ENCODE results near the gene OR51A7. TPM values are rescaled to one million over a fixed set of nuclear protein-coding genes. Genes with fewer than 3 reads are reported as not detected.

The OR51A7 gene
- total and polyA plus RNA-seq, 2 of the 8 experiments (the other 6 are each of a cell fraction or from before 2014, with no cell fraction given), result not detected

- no peak overlapping the region for H2BK120ac ChIP-seq (replicated peaks; ENCODE audit: low read depth, low read length)
- no peak overlapping the region for H3K4me2 ChIP-seq (ENCODE audit: insufficient read depth in 1 of 2, low read depth in 2 of 2, low read length in 2 of 2)
- POLR2A ChIA-PET (ENCODE audit: partially characterized antibody), result no interaction called here
- no peaks in the 10 kb centered on the region for H3K4me1 ChIP-seq (replicated peaks in 1 of 4; ENCODE audit: control insufficient read depth in 3 of 4, insufficient read depth in 4 of 4, low read length in 3 of 4)
- H4K20me1 ChIP-seq (replicated peaks in 1 of 2; ENCODE audit: control insufficient read depth in 1 of 2, insufficient read depth in 2 of 2, low read length in 2 of 2), result no peaks in the 10 kb centered on the region
- no peak overlapping the region for H2BK5ac ChIP-seq (ENCODE audit: low read depth, low read length)
- no peaks in the 10 kb centered on the region for H3K9me3 ChIP-seq (ENCODE audit: insufficient read depth in 2 of 2, low read depth in 1 of 2, low read length in 1 of 2)
- DNase-seq (ENCODE audit: low read depth in 1 of 2, low spot score in 2 of 2), result no peak
- H3K36me3 ChIP-seq (ENCODE audit: control insufficient read depth in 2 of 4, insufficient read depth in 4 of 4, low read length in 3 of 4), result no peaks in the 10 kb centered on the region
- H4K5ac ChIP-seq (ENCODE audit: insufficient read length, low read depth, low read length), result no peak overlapping the region
- H3K9ac ChIP-seq (replicated peaks in 1 of 4; ENCODE audit: extremely low read depth in 1 of 4, low read depth in 3 of 4, low read length in 3 of 4), result no peak overlapping the region
- no peaks in the 10 kb centered on the region for H3K79me1 ChIP-seq (ENCODE audit: low read depth, low read length)
- FAIRE-seq, result no peak
- no peak overlapping the region for H2BK15ac ChIP-seq (ENCODE audit: low read length)
- H4K8ac ChIP-seq (ENCODE audit: extremely low read depth, insufficient read depth, low read length), result no peak overlapping the region
- H3K27ac ChIP-seq (ENCODE audit: low read depth, low read length), result no peak overlapping the region
- CTCF ChIA-PET (ENCODE audit: partially characterized antibody), result interaction anchor here (1.4 to 1.5 kb wide), 2 partner anchors 10 to 246 kb away, joined by 3 to 4 read pairs; partner anchors contain the start of gene OR51D1
- H3K27me3 ChIP-seq (replicated peaks in 1 of 4; ENCODE audit: control insufficient read depth in 3 of 4, extremely low read depth in 1 of 4, insufficient read depth in 3 of 4, low read length in 3 of 4), result no peaks in the 10 kb centered on the region
- H2AK5ac ChIP-seq (ENCODE audit: low read depth, low read length), result no peak overlapping the region
- H3K4me3 ChIP-seq (ENCODE audit: extremely low read depth in 1 of 4, insufficient read depth in 2 of 4, low read depth in 3 of 4, low read length in 4 of 4), result no peak overlapping the region
- H3K23ac ChIP-seq (ENCODE audit: insufficient read length), result no peak overlapping the region
- H3K14ac ChIP-seq (ENCODE audit: insufficient read length), result no peak overlapping the region
- H2BK20ac ChIP-seq (ENCODE audit: low read length), result no peak overlapping the region
- H3K79me2 ChIP-seq (ENCODE audit: control insufficient read depth in 1 of 2, insufficient read depth in 2 of 2, low read length in 2 of 2), result no peaks in the 10 kb centered on the region
- H3K4ac ChIP-seq (replicated peaks; ENCODE audit: insufficient read length, low read depth, low read length), result no peak overlapping the region
- H3K56ac ChIP-seq (replicated peaks; ENCODE audit: insufficient read length, low read depth, low read length), result no peak overlapping the region
- WGBS, 2 experiments (ENCODE audit: extremely low coverage in 1 of 2, insufficient coverage in 1 of 2, insufficient read length in 1 of 2, insufficient replicate concordance in 2 of 2, low coverage in 1 of 2, low lambda C conversion rate in 2 of 2, missing lambda C conversion rate in 1 of 2), result 94% methylated on average over 5 of the region's 5 CpGs; no CpG with 5 or more reads in 1 of the 2 experiments
- H3K23me2 ChIP-seq (ENCODE audit: low read depth, low read length), result no peaks in the 10 kb centered on the region
- no peak overlapping the region for H2AFZ ChIP-seq (ENCODE audit: low read length)
- no peak overlapping the region for H4K91ac ChIP-seq (replicated peaks; ENCODE audit: insufficient read length, low read length)
- H3K18ac ChIP-seq (ENCODE audit: extremely low read depth, low read length), result no peak overlapping the region
- H2BK12ac ChIP-seq (ENCODE audit: low read depth, low read length), result no peak overlapping the region
- TF ChIP-seq USF2 (IDR thresholded peaks at IDR 0.05; ENCODE audit: low read length), result no peak
- TF ChIP-seq CREB1 (IDR thresholded peaks at IDR 0.05), result no peak
- no peak for TF ChIP-seq KDM4A (IDR thresholded peaks at IDR 0.05; ENCODE audit: low read depth, low read length, severe bottlenecking)
- no peak for TF ChIP-seq E2F6 (IDR thresholded peaks at IDR 0.05)
- TF ChIP-seq CTBP2 (IDR thresholded peaks at IDR 0.05; ENCODE audit: borderline replicate concordance, insufficient read depth, insufficient read length, low read length), result no peak
- TF ChIP-seq FOSL1 (IDR thresholded peaks at IDR 0.05; ENCODE audit: insufficient read depth, low read depth, low read length), result no peak
- no peak for TF ChIP-seq POLR2A (IDR thresholded peaks at IDR 0.05; ENCODE audit: control extremely low read depth in 1 of 2, low read depth in 2 of 2, low read length in 2 of 2)
- no peak for TF ChIP-seq SP1 (IDR thresholded peaks at IDR 0.05; ENCODE audit: low read depth, low read length)
- no peak for TF ChIP-seq CHD2 (IDR thresholded peaks at IDR 0.05; ENCODE audit: low read length)
- no peak for TF ChIP-seq KDM5A (IDR thresholded peaks at IDR 0.05; ENCODE audit: low read length)
- no peak for TF ChIP-seq MAFK (IDR thresholded peaks at IDR 0.05; ENCODE audit: low read depth, low read length)
- TF ChIP-seq HDAC2 (IDR thresholded peaks at IDR 0.05; ENCODE audit: borderline replicate concordance in 1 of 2, low read depth in 2 of 2, low read length in 2 of 2), result no peak
- TF ChIP-seq RNF2 (IDR thresholded peaks at IDR 0.05; ENCODE audit: borderline replicate concordance, low read depth, low read length, missing control alignments, poor library complexity, severe bottlenecking), result no peak
Measured at GRCh38 chr11:4882543-4882942, 21.0 kb upstream of the OR51A7 start.

All from H1 (cell line).